Hepatocyte (in vitro differentiated cells): Measurements from ENCODE around the gene PHF19. TPM values are rescaled to one million over a fixed set of nuclear protein-coding genes. Genes with fewer than 3 reads are reported as not detected.
A peak's percentile ranks its signal among the peaks of the same experiment; 100 is the strongest.

Experiments used
- DNase-seq: peaks from one replicate; pipeline ENCODE4 v3.0.0-alpha.2; 2016; ENCODE audit warnings: low spot score
- H2AFZ ChIP-seq: fragments of 200-600 bp; sonication (generic); 2 replicates; pipeline ENCODE4 v1.6.0; 2016; ENCODE audit warnings: antibody characterized with exemption, mild to moderate bottlenecking
- H3K27ac ChIP-seq: fragments of 200-600 bp; sonication (generic); 2 replicates; pipeline ENCODE4 v1.5.1; 2016; ENCODE audit warnings: mild to moderate bottlenecking
- H3K27me3 ChIP-seq: fragments of 200-600 bp; sonication (generic); 2 replicates; pipeline ENCODE4 v1.6.1; 2016
- H3K36me3 ChIP-seq: fragments of 200-600 bp; sonication (generic); replicated peaks from 2 replicates; pipeline ENCODE4 v1.5.1; 2016; ENCODE audit warnings: low read depth; ENCODE audit not compliant: insufficient read depth
- H3K4me1 ChIP-seq: fragments of 200-600 bp; sonication (generic); 2 replicates; pipeline ENCODE4 v1.5.1; 2016; ENCODE audit warnings: mild to moderate bottlenecking, moderate library complexity; ENCODE audit not compliant: insufficient read depth
- H3K4me2 ChIP-seq: fragments of 200-600 bp; sonication (generic); 2 replicates; pipeline ENCODE4 v1.6.0; 2016
- H3K4me3 ChIP-seq: fragments of 200-600 bp; sonication (generic); 2 replicates; pipeline ENCODE4 v1.5.1; 2016; ENCODE audit warnings: mild to moderate bottlenecking
- H3K79me2 ChIP-seq: fragments of 200-600 bp; sonication (generic); 2 replicates; pipeline ENCODE4 v1.6.0; 2017; ENCODE audit warnings: mild to moderate bottlenecking
- H3K9me2 ChIP-seq: fragments of 200-600 bp; sonication (generic); replicated peaks from 2 replicates; pipeline ENCODE4 v1.6.0; 2017; ENCODE audit warnings: mild to moderate bottlenecking; ENCODE audit not compliant: insufficient read depth
- H3K9me3 ChIP-seq: fragments of 200-600 bp; sonication (generic); 2 replicates; pipeline ENCODE4 v1.5.1; 2016; ENCODE audit warnings: low read depth, mild to moderate bottlenecking
- H4K20me1 ChIP-seq: fragments of 200-600 bp; sonication (generic); 2 replicates; pipeline ENCODE4 v1.6.0; 2016; ENCODE audit warnings: mild to moderate bottlenecking; ENCODE audit not compliant: insufficient read depth, poor library complexity, severe bottlenecking
- EZH2 ChIP-seq: fragments of 200-600 bp; sonication (generic); IDR thresholded peaks from 2 replicates; pipeline ENCODE4 v1.6.1; 2016; ENCODE audit warnings: antibody characterized with exemption, mild to moderate bottlenecking, borderline replicate concordance
- EZH2phosphoT487 ChIP-seq: fragments of 200-600 bp; sonication (generic); IDR thresholded peaks from one replicate; pipeline ENCODE4 v1.6.1; 2018; ENCODE audit warnings: antibody characterized with exemption, mild to moderate bottlenecking, low read depth, moderate library complexity; ENCODE audit not compliant: unreplicated experiment, severe bottlenecking
- WGBS: methylation state at CpG from one replicate; pipeline ENCODE4 v1.1.6; 2016; ENCODE audit warnings: low lambda C conversion rate; ENCODE audit errors: missing lambda C conversion rate; 5-methylcytosine and 5-hydroxymethylcytosine counted together
- polyA plus RNA-seq: library from polyadenylated mRNA; unstranded; fragments of >200 nt; fragmentation: Nextera tagmentation; extraction: Ambion mirVana; gene quantifications from 2 replicates; pipeline ENCODE4 v1.2.1, GENCODE V29; 2016
- total RNA-seq: library from RNA; depleted of rRNA; stranded (reverse); fragments of >200 nt; gene quantifications from 2 replicates; pipeline ENCODE4 v1.2.3, GENCODE V29; 2014
- TF ChIP-seq, protein P1 (sequence below): fragments of 200-600 bp; sonication (generic); IDR thresholded peaks from 2 replicates; pipeline ENCODE4 v1.5.1; 2016; ENCODE audit warnings: antibody characterized with exemption, mild to moderate bottlenecking; ENCODE audit not compliant: poor library complexity

The PHF19 gene
- total and polyA plus RNA-seq, 2 experiments from 2014 or later = 30.9 to 34.8 TPM

GRCh38 chr9:120898396-120898795 lies 21.4 kb upstream of the PHF19 start:
- Histone ChIP-seq H4K20me1 (no peaks in the 10 kb centered on the region), H3K27me3 (peaks cover 6% of the 10 kb centered on the region), H3K9me3 (no peaks in the 10 kb centered on the region), H3K27ac (no peak overlapping the region), H3K9me2 (no peaks in the 10 kb centered on the region), H3K4me2 (no peak overlapping the region), H3K79me2 (no peaks in the 10 kb centered on the region), H2AFZ (no peak overlapping the region), H3K4me1 (peaks cover 4% of the 10 kb centered on the region), H3K36me3 (no peaks in the 10 kb centered on the region), H3K4me3 (no peak overlapping the region)
- no peak for DNase-seq
- WGBS = 85% methylated on average over 3 of the region's 3 CpGs
- no peak for TF ChIP-seq EZH2phosphoT487
- TF ChIP-seq, protein P1, sequence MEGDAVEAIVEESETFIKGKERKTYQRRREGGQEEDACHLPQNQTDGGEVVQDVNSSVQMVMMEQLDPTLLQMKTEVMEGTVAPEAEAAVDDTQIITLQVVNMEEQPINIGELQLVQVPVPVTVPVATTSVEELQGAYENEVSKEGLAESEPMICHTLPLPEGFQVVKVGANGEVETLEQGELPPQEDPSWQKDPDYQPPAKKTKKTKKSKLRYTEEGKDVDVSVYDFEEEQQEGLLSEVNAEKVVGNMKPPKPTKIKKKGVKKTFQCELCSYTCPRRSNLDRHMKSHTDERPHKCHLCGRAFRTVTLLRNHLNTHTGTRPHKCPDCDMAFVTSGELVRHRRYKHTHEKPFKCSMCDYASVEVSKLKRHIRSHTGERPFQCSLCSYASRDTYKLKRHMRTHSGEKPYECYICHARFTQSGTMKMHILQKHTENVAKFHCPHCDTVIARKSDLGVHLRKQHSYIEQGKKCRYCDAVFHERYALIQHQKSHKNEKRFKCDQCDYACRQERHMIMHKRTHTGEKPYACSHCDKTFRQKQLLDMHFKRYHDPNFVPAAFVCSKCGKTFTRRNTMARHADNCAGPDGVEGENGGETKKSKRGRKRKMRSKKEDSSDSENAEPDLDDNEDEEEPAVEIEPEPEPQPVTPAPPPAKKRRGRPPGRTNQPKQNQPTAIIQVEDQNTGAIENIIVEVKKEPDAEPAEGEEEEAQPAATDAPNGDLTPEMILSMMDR = no peak
- no peak for TF ChIP-seq EZH2

DNA sequence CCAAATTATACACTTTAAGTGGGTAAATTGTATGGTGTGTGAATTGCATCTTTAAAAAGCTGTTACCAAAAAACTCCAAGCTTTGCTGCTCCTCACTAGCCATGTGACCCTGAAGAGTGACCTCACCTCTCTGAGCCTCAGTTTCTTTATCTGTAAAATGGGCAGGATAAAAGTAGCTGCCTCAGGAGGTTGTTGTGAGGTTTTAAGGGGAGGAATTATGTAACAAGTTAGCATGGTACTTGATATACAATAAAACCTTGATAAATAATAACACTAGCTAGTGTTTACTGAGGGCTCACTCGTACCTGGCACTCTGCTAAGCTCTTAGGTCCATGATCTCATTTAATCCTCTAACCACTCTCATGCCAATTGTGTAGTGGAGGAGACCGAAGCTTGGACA lies 19.0 kb upstream of the PHF19 start:
- 76% methylated on average over 2 of the region's 2 CpGs for WGBS

GRCh38 chr9:120894321-120895148 lies 17.5 kb upstream of the PHF19 start:
- Histone ChIP-seq H3K4me3 (no peak overlapping the region), H3K4me2 (peak overlapping the region; percentile 69), H3K27ac (peak overlapping the region; percentile 73), H3K79me2 (no peaks in the 10 kb centered on the region), H3K36me3 (no peaks in the 10 kb centered on the region), H3K9me3 (no peaks in the 10 kb centered on the region), H2AFZ (no peak overlapping the region), H3K9me2 (no peaks in the 10 kb centered on the region), H3K27me3 (peaks cover 6% of the 10 kb centered on the region), H4K20me1 (no peaks in the 10 kb centered on the region), H3K4me1 (peaks cover 22% of the 10 kb centered on the region)
- 42% methylated on average over 54 of the region's 63 CpGs for WGBS
- DNase-seq = peak; percentile 69
- TF ChIP-seq EZH2 = no peak
- TF ChIP-seq, protein P1 = no peak
- TF ChIP-seq EZH2phosphoT487 = no peak

More for the DNA sequence above, 19.0 kb upstream of the PHF19 start:
- Histone ChIP-seq H3K4me3 (no peak overlapping the region), H3K9me3 (no peaks in the 10 kb centered on the region), H3K27me3 (peaks cover 6% of the 10 kb centered on the region), H3K36me3 (no peaks in the 10 kb centered on the region), H3K27ac (no peak overlapping the region), H2AFZ (no peak overlapping the region), H4K20me1 (no peaks in the 10 kb centered on the region), H3K4me2 (no peak overlapping the region), H3K4me1 (peaks cover 14% of the 10 kb centered on the region), H3K9me2 (no peaks in the 10 kb centered on the region), H3K79me2 (no peaks in the 10 kb centered on the region)
- no peak for DNase-seq
- TF ChIP-seq, protein P1 = no peak
- TF ChIP-seq EZH2phosphoT487 = no peak
- TF ChIP-seq EZH2 = no peak
